Right lobe of liver (tissue), 6 donors: ENCODE measurements around the gene SLC16A10. TPM values are rescaled to one million over a fixed set of nuclear protein-coding genes. Genes with fewer than 3 reads are reported as not detected.

Experiments used
- ATAC-seq, 4 donors: fragments of 200-7000 bp; cut with Tn5 transposase; one replicate each; pipeline ENCODE4 v1.9.1; 2020; ENCODE audit warnings: mild to moderate bottlenecking in 4 of 4, moderate library complexity in 4 of 4
- DNase-seq, 3 donors: peaks; one replicate each; pipeline ENCODE4 v3.0.0-alpha.2; 2020
- H3K27ac ChIP-seq, 3 donors: fragments of 200-600 bp; one replicate each; pipeline ENCODE4 v1.8.0; 2022
- H3K27me3 ChIP-seq, 2 donors: fragments of 200-600 bp; one replicate each; pipeline ENCODE4 v1.8.0; 2022
- H3K36me3 ChIP-seq, 4 donors: fragments of 200-600 bp; sonication (generic) in 1 of 4; one replicate each; pipeline versions ENCODE4 v1.5.1 to v1.8.0; 2017 to 2022; ENCODE audit warnings: control low read depth in 1 of 4
- H3K4me1 ChIP-seq, 4 donors: fragments of 200-600 bp; sonication (generic) in 1 of 4; one replicate each; pipeline versions ENCODE4 v1.5.1 to v1.8.0; 2017 to 2022; ENCODE audit warnings: control low read depth in 1 of 4
- H3K4me3 ChIP-seq, 3 donors: fragments of 200-600 bp; one replicate each; pipeline ENCODE4 v1.8.0; 2022
- H3K9me3 ChIP-seq, 4 donors: fragments of 200-600 bp; sonication (generic) in 1 of 4; one replicate each; pipeline versions ENCODE4 v1.5.1 to v1.8.0; 2017 to 2022; ENCODE audit warnings: control low read depth in 1 of 4
- CTCF ChIP-seq, 4 donors: fragments of 200-600 bp in 3 of 4; fragments of 450-650 bp in 1 of 4; IDR thresholded peaks; one replicate each; pipeline versions ENCODE4 v1.5.1 to v1.8.0; 2016 to 2022; ENCODE audit warnings: antibody characterized with exemption in 4 of 4, mild to moderate bottlenecking in 2 of 4
- POLR2A ChIP-seq: fragments of 450-650 bp; IDR thresholded peaks from one replicate; pipeline ENCODE4 v1.6.1; 2017; ENCODE audit warnings: antibody characterized with exemption, mild to moderate bottlenecking
- WGBS: methylation state at CpG from one replicate; pipeline ENCODE4 v1.1.6; 2018; ENCODE audit warnings: low coverage, low lambda C conversion rate; ENCODE audit not compliant: insufficient coverage; ENCODE audit errors: missing lambda C conversion rate; 5-methylcytosine and 5-hydroxymethylcytosine counted together
- intact Hi-C, 2 donors: fragments of 100-400 bp; cut with DNase I; formaldehyde crosslinking; loops; one replicate each; pipeline versions ENCODE4 v1.11.2 to v1.14.1; 2022
- total RNA-seq, 6 experiments: library from RNA; depleted of rRNA in 2 of 6; stranded (reverse); fragments of >200 nt in 2 of 6; fragmentation: NEBNext Ultra II Directional in 3 of 6; extraction: Animal tissue kit (Norgen Biotek cat#: 25700) in 3 of 6; gene quantifications; one replicate each; pipeline versions ENCODE4 v1.1.0 to v1.2.4, GENCODE V29; 2016 to 2023
- donor health status: DM: no; HTN: yes; CAD: no.
- donor health status: DM: no; HTN: no; CAD: no.
- donor health status: DM: no; HTN: no; CAD: no.
- donor health status: DM: no; HTN: yes; CAD: no.
- donor health status: DM: no; HTN: yes; CAD: no.

The SLC16A10 gene
- total RNA-seq, 6 experiments from 2014 or later = 2.9 to 15.8 (median 6.6) TPM

- Histone ChIP-seq H3K9me3 (no peaks in the 10 kb centered on the region), H3K4me3 (no peak overlapping the region), H3K27me3 (no peaks in the 10 kb centered on the region), H3K36me3 (no peaks in the 10 kb centered on the region), H3K4me1 (peaks cover 0 to 11% (median 2%) of the 10 kb centered on the region in 4 donors), H3K27ac (no peak overlapping the region)
- no peak for TF ChIP-seq CTCF (IDR thresholded peaks at IDR 0.05)
- TF ChIP-seq POLR2A = no peak
- intact Hi-C loops = loop anchor here in 1 of 2 donors (5.0 kb wide), 1 partner anchor 148 kb away; no protein-coding TSS in a partner anchor
- no peak for ATAC-seq
- WGBS = 93% methylated on average over 2 of the region's 2 CpGs
- DNase-seq = no peak
Measured at GRCh38 chr6:111204881-111205280, 117.6 kb downstream of the SLC16A10 start.

- H3K36me3 ChIP-seq = no peaks in the 10 kb centered on the region
- WGBS = 71% methylated on average over 3 of the region's 3 CpGs
- ATAC-seq (no peak), DNase-seq (no peak)
- no peak overlapping the region for H3K4me3 ChIP-seq
- TF ChIP-seq CTCF (IDR thresholded peaks at IDR 0.05) (no peak), POLR2A (no peak)
- peaks cover 0 to 6% (median 0%) of the 10 kb centered on the region in 4 donors for H3K4me1 ChIP-seq
- H3K9me3 ChIP-seq = no peaks in the 10 kb centered on the region
- intact Hi-C loops = loop anchor here in 1 of 2 donors (5.0 kb wide), 1 partner anchor 148 kb away; no protein-coding TSS in a partner anchor
- H3K27ac ChIP-seq = no peak overlapping the region
- no peaks in the 10 kb centered on the region for H3K27me3 ChIP-seq
Measured at GRCh38 chr6:111205502-111205901, 118.2 kb downstream of the SLC16A10 start.

GRCh38 chr6:111207141-111207858 is 120.0 kb downstream of the SLC16A10 start:
- Histone ChIP-seq H3K4me3 (no peak overlapping the region), H3K36me3 (no peaks in the 10 kb centered on the region)
- intact Hi-C loops = loop anchor here in 1 of 2 donors (5.0 kb wide), 1 partner anchor 150 kb away; no protein-coding TSS in a partner anchor

GRCh38 chr6:111208933-111209332 is 121.6 kb downstream of the SLC16A10 start:
- H3K4me1 ChIP-seq = no peaks in the 10 kb centered on the region
- whole genome bisulfite sequencing = 65% methylated on average over 2 of the region's 2 CpGs
- no peaks in the 10 kb centered on the region for H3K27me3 ChIP-seq
- no peak overlapping the region for H3K4me3 ChIP-seq
- H3K36me3 ChIP-seq = no peaks in the 10 kb centered on the region
- H3K9me3 ChIP-seq = no peaks in the 10 kb centered on the region
- DNase-seq (no peak), ATAC-seq (peak; percentile 39 to 56 (median 42))
- intact Hi-C loops = loop anchor here in 1 of 2 donors (5.0 kb wide), 1 partner anchor 152 kb away; no protein-coding TSS in a partner anchor
- no peak overlapping the region for H3K27ac ChIP-seq
- no peak for TF ChIP-seq POLR2A
- TF ChIP-seq CTCF (IDR thresholded peaks at IDR 0.05) = no peak

More at GRCh38 chr6:111207141-111207858, 120.0 kb downstream of the SLC16A10 start:
- Histone ChIP-seq H3K27ac (no peak overlapping the region), H3K4me1 (no peaks in the 10 kb centered on the region), H3K9me3 (no peaks in the 10 kb centered on the region), H3K27me3 (no peaks in the 10 kb centered on the region)
- ATAC-seq (no peak), DNase-seq (no peak)
- WGBS = 87% methylated on average over 4 of the region's 4 CpGs
- TF ChIP-seq POLR2A (no peak), CTCF (IDR thresholded peaks at IDR 0.05) (no peak)
